ENCODE data around the gene KRT72. TPM values are rescaled to one million over a fixed set of nuclear protein-coding genes. Genes with fewer than 3 reads are reported as not detected.

KRT72 gene
- total RNA-seq = not detected in 2 replicates

DNA sequence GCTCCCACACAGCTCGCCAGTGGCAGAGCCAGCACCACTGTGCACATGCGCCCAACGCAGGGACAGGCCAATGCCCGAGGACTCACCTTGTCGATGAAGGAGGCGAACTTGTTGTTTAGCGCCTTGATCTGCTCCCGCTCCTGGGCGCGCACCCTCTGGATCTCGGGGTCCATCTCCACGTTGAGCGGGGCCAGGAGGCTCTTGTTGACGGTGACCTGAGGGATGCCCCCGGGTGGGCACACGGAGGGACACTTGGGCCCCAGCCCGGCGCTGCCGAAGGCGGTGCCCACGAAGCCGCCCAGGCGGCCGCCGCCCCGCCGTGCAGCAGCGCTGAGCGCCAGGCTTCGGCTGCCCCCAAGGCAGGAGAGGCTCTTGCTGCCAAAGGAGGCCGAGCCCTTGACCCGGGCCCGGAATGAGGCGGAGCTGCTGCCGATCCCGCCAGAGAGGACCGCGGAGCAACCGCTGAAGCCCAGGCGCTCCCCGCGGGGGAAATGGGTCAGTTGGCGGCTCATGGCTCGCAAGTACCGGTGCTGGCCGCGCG lies at the start of gene KRT72:
Gene KRT72, minus strand, starts transcription at position 523 of the 541 bp plus-strand sequence. Its CDS starts 11 bp downstream, at position 512.
- DNase-seq (ENCODE audit: low read depth in 2 of 2) = no peak

DNA sequence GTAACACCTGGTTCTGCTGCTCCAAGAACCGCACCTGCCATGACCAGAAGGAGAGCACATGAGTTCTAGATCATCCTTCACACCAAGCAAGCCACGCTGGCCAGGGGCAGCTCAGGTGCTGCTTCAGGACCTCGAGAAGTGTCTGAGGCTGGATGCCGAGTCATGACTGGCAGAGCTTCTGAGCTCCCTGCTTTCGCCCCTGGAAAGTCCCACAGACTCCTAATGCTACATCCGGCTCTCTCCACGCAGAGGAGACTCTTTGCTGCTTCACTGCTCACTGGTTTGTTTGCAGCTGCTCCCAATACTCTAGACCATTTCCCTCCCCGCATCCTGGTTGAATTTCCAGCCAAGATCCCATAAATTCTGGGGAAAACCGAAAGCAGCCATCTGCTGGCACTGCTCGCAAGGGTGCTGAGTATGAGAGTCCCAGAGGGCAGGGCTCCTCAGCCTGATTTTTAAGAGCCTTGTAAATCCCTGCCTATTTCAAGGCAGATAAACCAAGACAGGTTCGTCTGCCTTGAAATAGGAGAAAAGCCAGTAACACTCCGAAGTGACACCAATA lies 49.3 kb upstream of the KRT72 start:
- peak in 1 of 2 donors; percentile 14 for DNase-seq (ENCODE audit: low read depth in 2 of 2)

DNA sequence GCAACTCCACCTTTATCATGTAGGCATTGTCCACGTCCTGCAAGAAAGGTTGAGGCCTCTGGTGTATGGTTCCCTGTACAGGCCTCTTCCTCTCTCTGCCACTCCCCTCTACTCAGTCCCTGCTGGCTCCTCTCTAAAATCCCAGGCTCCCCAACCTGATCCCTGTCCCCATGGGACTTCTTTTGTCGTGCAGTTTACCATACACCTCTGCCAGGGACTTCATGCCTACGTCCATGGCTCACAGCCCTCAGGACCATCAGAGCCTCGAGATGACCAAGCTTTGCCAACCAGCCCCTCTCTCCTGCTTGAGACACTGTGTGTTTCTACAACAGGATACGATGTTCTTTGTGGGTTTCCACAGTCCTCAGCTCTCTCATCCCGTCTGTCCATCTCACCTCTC lies 47.8 kb upstream of the KRT72 start:
- no peak for DNase-seq (ENCODE audit: low read depth in 2 of 2)

DNA sequence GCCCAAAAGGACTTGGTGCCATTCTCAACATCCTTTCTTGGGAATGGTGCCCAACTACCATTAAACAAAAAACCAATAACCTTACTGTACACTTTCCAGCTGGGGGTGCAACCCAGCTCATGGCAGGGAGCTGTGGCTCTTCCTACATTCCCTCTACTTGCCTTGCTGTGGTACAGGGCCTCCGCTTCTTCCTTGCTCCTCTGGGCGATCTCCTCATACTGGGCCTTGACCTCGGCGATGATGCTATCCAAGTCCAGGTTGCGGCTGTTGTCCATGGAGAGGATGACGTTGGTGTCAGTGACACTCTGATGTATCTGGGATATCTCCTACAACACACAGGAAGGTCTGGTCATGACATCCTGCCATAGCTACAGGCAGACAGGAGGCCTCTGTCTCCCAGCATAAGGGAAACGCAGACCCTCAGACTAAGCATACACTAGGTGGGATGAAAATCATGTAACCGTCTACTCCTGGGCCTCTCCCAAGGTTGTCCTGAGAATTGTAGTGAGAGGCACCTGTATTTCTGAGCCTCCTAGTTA lies 46.8 kb upstream of the KRT72 start:
- DNase-seq (ENCODE audit: low read depth in 2 of 2) = no peak

DNA sequence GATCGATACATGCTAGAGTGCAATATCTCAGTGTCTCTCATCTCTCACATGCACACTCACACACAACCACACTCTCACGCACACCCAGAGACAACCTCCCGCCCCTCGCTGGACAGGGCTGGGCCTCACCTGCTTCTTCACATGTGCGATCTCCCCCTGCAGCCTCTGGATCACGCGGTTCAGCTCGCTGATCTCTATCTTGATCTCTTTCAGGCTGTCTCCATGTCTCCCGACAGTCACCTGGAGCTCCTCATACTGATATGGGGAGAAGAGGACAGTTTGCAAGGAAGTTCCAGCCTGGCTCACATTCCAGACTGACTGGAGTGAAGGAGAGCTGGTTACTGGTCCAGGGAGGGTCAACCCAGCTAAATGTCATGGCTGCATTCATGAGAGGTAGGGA lies 46.3 kb upstream of the KRT72 start:
- no peak for DNase-seq (ENCODE audit: low read depth in 2 of 2)

DNA sequence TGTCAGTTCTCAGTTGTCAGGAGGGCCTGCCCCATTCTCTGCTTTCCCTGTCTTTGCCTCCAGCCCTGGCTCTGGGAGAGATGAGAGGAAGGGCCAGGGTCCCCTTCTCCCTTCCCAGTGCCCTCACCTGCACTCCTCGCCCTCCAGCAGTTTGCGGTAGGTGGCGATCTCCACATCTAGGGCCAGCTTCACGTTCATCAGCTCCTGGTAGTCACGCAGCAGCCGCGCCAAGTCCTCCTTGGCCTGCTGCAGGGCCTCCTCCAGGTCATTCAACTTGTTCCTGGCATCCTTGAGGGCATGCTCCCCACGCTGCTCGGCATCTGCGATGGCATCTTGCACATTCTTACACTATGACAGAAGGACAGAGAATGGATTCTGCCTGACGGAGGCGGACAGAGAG lies 45.4 kb upstream of the KRT72 start:
- DNase-seq (ENCODE audit: low read depth in 2 of 2) = no peak

DNA sequence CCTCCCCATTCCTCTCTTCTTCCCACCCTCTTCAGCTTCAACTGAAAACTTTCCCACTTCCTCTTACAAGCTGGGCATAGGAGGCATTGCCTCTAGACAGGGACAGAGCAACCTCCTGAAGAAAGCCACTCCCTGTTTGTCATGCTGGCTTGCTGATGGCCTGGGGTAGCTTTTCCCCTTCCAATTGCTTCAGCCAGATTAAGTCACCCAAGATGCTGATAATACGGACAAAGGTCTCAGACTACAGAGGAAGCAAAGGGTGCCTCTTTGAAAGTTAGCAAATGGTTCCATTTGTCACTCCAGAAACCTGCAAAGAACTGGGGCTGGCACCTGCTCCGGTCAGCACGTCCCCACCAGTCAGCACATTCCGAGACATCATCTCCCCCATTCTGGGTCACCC lies 44.7 kb upstream of the KRT72 start:
- no peak for DNase-seq (ENCODE audit: low read depth in 2 of 2)

DNA sequence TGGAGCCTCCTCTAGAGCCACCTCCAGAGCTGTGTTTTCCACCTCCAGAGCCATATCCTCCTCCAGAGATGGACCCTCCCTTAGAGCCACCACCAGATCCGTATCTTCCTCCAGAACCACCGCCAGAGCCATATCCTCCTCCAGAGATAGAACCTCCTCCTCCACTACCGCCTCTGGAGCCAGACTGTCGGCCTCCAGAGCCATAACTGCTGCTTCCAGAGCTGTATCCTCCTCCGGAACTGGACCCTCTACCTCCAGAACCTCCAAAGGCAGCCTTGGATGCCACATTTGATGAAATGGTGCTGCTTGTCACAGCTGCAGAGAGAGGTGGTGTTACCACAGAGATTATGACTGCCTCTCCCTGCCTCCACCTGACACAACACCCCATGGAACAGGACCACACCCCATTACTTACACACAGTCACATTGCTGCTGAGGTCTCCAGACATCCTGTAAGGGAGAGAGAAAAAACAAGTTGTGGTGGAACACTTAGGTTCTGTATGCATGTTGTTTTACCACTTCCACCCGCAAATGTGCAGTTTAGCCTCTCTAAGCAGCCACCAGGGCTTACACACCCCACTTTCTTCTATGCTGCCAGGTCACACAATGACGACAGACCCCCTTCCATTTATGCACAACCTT lies 44.0 kb upstream of the KRT72 start:
- no peak for DNase-seq (ENCODE audit: low read depth in 2 of 2)

DNA sequence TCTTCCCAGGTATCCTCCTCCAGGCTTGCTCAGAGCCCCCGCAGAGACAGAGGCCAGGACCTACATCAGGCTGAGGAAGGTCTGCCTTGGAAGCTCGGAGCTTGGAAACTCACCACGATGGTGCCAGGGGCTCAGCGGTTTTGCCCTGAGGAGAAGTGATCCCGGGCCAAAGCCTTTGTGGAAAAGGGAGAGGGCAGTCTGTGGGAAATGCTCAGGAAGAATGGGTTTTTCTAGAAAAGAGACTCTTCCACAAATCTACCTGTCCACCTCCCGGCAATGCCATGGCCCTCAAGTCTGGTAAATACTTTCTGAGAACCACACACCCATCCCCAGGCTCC lies 42.8 kb upstream of the KRT72 start:
- no peak for DNase-seq (ENCODE audit: low read depth in 2 of 2)

DNA sequence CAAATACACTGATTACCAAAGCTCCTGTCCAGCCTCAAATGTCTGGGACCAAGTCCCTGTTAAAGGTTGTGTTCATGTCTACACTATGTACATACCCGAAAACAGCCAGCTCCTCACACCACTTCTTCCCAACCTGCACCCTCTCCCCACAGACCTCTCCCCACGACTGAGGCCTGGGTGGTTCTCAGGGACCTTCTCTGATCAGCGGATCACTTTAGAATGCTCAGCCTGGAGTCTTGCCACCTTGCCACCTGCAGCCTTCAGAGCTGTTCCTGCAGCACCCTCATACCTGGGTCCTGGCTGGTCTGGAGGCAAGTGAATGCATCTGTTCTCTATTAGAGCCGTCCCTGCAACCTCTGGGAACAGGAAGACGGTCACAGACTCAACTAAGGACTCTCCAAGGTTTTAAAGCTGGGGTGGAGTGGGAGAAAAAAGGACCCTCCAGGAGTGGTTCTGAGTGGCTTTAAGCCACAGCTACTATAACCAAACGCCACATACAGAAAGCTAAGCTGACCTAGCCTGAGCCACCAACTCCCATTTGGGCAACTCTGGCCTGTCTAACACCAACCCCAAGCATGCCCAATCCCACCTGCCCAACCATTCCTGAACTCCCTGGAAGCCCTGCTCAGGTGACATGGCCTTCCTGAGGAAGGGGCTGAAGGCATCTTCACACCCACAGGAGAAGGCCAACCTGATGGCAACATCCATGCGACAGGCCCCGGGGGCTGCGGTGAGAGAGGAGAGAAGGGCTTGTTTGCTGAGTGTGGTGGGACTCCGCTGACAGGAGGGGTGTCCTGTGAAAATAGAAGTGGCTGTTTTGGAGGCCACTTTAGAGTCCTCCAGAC lies 42.2 kb upstream of the KRT72 start:
- DNase-seq (ENCODE audit: low read depth in 2 of 2) = no peak

DNA sequence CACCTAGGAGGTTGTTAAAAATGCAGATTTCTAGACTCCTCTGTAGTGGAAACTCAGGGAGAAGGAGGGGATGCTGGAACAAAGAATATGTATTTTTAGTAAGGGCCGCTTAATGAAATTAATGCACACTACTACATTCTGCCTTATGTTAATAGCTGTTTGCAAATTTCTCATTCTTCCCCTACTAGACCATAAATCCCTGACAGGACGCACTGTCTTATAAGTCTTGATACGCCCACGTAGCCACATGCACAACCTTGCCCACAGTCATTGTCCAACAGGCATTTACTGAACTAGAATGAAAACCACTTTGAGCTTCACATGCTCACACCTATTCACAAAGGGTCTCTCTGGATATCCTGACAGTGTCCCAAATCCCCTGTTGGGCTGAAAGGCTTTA lies 40.2 kb upstream of the KRT72 start:
- no peak for DNase-seq (ENCODE audit: low read depth in 2 of 2)

DNA sequence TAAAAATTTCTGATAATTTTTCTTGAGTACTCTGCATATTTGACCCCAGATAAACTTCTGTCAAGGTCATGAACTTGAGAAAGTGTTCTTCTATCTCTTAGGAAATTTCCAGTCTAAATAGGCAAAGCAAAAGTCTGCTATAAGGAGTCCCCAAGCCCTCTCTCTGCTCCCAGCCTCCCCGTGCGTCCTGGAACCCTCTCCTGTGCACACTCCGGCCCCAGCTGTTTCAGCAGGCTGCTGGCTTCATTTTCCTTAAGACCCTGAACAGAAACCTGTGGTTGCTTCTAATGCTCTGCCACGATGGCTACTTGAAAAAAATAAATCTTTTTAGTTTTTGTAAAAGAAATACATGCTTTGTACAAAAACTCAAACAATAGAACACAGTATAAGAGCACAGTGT lies 36.0 kb upstream of the KRT72 start:
- no peak for DNase-seq (ENCODE audit: low read depth in 2 of 2)

DNA sequence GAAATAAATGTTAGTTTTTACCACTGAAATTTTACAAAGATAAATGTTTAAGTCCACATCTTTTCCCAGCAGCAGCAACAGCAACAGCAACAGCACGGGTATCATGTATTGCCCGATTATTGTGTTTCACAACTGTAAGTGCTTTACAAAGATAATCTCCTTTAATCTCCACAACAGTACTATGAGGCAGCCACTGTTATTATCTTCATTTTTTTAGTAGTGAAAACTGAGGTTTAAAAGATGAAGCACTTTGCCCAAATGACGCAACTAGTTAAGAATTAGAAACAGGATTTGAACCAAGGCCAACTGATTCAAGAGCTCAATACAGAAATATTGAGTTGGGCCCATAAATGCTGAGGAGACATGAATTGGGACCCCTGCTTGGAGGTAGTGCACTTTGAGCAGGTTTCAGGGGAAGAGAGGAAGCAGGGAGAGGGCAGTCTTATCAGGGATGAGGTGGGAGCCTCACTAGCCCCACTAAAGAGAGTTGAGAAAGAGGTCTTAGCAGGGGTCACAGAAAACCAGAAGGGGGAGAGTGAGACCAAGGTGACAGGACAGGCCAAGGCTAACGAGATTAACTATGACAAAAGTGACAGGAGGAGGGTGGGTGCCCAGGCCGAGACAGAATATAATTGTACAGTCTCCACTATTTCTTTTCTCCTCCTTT lies 35.5 kb upstream of the KRT72 start:
- no peak for DNase-seq (ENCODE audit: low read depth in 2 of 2)

DNA sequence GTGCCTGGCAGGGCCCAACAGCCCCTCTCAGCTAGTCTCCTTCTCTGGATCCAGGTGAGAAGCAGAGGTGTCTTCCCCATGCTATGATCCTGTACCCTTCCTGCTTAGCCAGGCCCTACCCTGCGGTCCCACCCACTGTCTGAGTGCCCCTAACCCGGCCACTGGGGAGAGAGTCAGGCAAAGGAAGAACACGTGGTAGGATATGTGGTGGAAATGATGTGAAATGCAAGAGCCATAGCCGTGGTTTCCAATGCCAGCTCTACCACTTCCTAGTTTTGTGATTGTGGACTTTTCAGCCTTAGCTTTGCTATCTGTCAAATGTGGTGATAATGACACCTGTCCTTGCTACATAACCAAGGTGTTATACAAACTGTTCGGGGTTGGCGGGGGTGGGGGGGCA lies 34.9 kb upstream of the KRT72 start:
- no peak for DNase-seq (ENCODE audit: low read depth in 2 of 2)

DNA sequence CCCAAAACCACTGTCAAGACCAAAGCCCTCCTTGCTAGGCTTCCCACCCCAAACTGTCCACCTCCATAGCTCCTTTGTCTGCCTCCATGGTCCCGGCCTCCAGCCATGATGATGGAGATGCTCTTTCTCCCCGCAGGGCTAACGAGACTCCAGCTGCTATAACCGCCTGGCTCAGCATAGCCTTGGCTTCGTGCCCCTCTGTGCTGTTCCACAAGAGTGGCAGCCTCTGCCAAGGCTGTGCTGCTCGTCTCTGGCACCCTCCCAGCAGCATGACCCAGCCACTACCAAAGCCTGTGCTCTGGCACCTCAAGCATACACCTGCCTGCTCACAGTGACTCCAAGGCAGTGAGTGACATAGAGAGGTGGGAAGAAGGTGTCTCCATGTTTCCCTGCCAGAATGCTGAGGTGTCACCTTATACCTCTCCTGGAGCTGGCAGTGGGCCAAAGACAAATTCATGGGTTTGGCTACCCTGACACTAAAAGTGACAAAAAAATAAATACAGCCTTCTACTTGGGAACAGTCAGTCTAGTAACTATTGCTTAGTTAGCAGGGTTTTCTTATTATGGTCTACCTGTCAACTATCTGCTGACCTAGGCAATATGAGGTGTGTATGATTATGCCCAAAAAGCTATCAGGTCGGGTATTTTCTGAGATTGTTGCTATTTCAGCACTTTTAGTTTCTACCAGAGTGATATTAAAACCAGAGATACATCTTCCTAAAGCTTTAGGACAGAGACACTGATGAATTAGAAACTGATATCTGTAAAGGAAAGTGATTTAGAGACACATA lies 33.2 kb upstream of the KRT72 start:
- DNase-seq (ENCODE audit: low read depth in 2 of 2) = no peak

DNA sequence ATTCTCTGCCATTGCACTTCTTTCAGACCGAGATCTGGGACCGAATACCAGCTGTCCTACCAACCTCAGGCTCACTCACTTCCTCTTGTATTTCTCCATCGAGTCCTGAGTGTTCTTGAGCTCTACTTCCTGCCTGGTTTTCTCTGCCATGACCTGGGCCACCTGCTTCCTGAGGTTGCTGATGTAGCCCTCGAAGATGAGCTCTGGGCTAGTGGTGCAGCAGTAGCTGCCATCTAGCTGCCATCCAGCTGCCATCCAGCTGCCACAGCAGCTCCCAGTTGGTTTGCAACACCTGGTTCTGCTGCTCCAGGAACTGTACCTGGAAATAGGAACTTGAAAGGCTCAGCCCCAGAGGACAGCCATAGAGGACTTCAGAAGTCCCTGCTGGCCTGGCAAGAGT lies 32.1 kb upstream of the KRT72 start:
- DNase-seq (ENCODE audit: low read depth in 2 of 2) = no peak

DNA sequence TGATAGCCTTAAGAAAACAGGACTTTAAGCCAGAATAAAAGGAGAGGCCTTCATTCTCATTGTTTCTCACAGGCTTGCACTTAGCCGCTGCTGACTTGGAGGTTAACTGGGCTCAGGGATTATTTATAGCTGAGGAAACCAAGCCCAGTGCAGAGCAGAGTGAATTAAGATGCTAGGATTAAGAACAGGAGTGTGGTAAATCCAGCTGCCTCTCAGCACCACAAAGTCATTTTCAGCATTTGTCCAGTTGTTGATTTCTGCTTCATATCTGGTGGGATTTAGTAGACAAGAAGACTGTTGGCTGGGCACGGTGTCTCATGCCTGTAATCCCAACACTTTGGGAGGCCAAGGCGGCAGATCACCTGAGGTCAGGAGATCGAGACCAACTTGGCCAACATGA lies 31.4 kb upstream of the KRT72 start:
- no peak for DNase-seq (ENCODE audit: low read depth in 2 of 2)

DNA sequence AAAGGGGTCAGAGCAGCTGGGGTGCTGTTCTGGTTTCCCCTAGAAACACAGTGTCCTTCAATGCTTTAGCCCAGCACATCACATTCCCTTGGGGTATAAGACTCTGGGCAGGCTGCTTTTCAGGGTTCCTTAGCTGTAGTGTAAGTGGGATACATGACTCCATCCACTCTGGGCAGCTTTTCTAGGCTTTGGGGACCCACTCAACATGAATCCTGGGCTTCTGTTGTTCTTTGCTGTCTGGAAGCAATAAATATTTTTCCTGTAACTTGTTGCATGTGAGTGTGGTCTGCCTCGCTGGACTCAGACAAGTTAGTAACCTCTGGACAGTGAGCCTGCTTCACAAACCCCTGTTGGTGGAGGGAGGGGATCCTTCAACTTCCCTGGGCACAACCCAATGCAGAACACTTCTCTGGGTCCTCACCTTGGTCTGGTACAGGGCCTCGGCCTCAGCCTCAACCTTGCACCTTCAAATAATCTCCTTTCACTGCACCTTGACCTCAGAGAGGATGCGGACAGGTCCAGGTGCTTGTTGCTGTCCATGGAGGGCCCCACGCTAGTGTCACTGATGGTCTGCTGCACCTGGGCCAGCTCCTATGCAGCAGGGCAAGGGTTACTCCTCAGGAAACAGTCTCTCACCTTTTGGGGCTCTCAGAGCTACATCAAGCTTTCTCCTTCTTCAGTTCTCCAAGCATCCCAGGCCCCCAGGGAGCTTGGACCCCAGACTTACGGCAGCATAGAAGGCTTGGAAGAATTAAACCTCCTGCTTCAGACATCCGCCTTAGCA lies 30.6 kb upstream of the KRT72 start:
- no peak for DNase-seq (ENCODE audit: low read depth in 2 of 2)

DNA sequence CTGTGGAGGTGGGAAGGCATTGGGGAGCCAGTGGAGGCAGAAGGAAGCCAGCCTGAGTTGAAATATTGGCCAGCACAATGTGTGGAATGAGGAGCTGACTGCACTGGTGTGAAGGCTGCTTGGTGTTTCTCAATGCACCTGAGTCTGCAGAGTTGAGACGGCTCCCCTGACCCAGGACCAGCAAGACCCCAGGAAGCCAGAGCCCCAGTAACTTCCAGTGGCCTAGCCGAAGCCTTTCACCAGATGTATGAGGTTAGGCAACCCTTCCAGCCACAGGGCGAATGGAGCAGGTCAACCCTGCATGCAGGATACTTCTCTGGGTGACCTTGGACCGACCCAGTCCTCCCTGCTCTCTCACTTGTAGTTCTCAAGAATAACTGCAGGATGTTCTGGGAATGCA lies 30.0 kb upstream of the KRT72 start:
- no peak for DNase-seq (ENCODE audit: low read depth in 2 of 2)

DNA sequence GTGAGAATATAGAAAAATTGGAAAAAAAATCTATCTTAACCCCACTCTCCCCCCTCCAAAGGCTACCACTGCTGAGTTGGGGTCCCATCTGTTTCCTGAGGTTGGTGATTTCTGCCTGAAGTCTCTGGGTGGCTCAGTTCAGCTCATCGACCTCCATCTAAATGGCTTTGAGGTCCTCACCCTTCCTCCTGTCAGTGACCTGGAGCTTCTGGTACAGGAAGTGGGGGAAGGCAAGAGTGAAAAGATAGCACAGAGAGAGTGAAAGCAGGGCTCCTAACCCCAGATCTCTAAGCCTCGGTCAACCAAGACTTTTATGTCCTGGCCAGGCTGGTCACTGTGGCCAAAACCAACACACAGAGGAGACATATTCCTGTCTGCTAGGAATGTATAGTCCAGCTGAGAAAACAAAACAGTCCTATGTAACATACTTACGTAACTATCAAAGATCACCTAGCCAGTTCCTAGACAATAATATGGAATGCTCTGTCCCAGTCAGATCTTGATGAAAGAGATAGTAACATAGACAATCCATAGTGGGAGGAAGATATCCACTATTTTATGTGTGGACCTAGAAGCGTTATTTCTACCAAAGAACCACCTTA lies 29.4 kb upstream of the KRT72 start:
- DNase-seq (ENCODE audit: low read depth in 2 of 2) = peak in 1 of 2 donors; percentile 63
